RWPE1 (cell line): ENCODE measurements around the gene HSF5.

ENCODE experiments used
- CTCF ChIA-PET: fragments of 350-600 bp; sonication (Branson Sonifier 250); formaldehyde crosslinking; extraction: SDS; loops from one replicate; lab custom pipeline; 2021; lab: Yijun Ruan, JAX
- POLR2A ChIA-PET: fragments of 400-600 bp; formaldehyde crosslinking; extraction: SDS; loops from one replicate; lab custom pipeline; 2020; ENCODE audit warnings: antibody characterized with exemption; ENCODE audit not compliant: low non-redundant PET; lab: Yijun Ruan, JAX
- DNase-seq: peaks from one replicate; pipeline ENCODE4 v3.0.0; 2012; ENCODE audit warnings: low spot score
- H3K27ac ChIP-seq: fragments of 450-650 bp; 2 replicates; pipeline ENCODE4 v1.5.1; 2017
- CTCF ChIP-seq: fragments of 450-650 bp; conservative IDR thresholded peaks from 2 replicates; pipeline ENCODE4 v1.5.1; 2017; ENCODE audit warnings: low read depth, mild to moderate bottlenecking

Gene HSF5

DNA sequence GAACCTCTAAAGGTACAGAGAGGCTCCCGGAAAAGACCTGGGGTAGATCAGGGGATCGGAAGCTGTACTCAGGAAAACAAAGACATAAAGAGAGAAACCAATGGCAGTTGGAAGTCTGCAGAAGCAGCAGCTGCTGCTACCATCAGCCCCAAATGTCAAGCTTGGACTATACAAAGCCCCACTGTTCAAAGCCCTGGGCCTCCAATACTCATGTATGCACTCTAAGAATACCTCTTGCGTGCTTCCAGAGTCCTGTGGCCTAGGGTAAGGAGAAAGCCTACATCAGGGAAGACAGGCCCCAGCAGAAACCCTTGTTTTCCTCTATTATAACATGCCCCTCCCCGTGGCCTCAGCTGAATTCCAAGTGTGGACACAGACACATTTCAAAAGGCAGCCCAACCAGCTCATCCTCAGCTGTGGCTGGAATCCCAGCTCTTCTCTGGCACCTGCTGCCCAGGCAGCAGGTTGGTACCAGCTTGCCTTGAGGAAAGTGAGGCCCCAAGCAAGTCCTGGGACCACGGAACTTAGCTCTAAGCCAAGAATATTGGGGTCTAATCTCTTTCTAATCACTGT, 45.5 kb upstream of the HSF5 start:
- CTCF ChIA-PET = no interaction called here
- no peak for DNase-seq
- no peak for TF ChIP-seq CTCF
- H3K27ac ChIP-seq = no peak overlapping the region
- POLR2A ChIA-PET = no interaction called here

DNA sequence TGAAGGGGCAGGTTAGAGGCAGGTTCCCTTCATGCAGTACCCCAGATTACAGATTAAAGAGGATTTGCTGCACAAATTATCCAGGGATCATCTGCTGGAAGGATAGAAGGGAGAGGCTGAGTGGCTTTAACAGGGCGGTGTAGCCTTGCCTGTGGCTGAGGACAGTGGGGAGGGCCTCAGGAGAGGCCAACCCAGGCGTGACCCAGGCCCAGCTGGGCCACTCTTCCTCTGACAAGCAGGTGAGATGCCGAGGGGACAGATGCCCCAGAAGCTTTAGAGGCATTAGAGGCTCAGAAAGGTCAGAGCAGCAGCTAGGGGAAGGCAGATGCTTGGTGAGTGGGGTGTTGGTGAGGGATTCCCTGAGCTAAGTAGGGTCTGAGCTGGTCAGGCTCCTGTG, 44.3 kb upstream of the HSF5 start:
- CTCF ChIA-PET = interaction anchor here (0.7 kb wide), 1 partner anchor 14 kb away, joined by 3 read pairs; no protein-coding TSS in a partner anchor
- TF ChIP-seq CTCF = no peak
- DNase-seq = no peak
- POLR2A ChIA-PET = no interaction called here
- H3K27ac ChIP-seq = peak overlapping the region; percentile 51; the same call in 1 of the 2 replicates

DNA sequence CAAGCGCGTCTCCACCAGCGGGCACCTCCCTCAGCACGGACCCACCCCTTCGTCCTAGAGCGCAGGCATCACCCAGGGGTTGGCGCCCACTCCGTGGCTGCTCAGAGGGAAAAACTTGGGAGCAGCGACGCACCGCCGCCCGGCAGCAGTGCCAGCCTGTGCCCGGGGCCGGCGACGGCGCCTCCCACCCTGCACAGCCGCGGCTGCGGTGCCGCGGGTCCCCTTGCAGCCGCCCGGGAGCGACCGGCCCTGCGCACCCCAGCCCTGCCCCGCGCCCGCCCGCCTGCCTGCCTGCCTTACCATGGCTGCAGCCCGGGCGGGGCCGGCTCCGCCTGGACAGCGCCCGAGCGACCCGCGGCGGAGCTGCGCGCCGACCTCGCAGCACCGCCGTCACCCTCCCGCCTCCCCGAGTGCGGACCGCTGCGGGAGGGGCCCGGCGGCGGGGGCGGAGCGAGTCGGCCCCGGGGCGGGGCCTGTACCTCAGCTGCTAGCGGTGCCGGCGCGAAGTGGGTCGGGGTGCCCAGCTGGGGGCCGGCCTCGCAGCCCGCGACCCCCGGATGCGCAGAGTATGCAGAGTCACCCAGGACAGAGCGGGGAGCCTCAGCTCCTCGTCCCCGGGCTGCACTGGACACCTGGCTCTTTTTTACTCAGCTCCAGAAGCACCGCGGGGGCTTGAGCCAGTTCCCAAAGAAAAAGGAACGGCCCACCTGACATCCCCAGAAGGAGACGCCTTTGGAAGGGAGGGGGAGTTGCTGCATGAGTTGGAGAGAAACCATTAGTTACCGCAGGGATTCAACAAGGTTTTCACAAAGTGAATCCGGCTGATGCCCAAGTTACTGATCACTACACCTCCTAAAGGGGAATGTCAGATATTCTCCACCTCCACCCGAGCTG, 43.7 kb upstream of the HSF5 start:
- no peak for TF ChIP-seq CTCF
- H3K27ac ChIP-seq = peak overlapping the region; percentile 51
- DNase-seq = peak; percentile 62
- CTCF ChIA-PET = interaction anchor here (0.6 to 0.7 kb wide), 2 partner anchors 13 to 78 kb away, joined by 3 to 4 read pairs; no protein-coding TSS in a partner anchor
- POLR2A ChIA-PET = no interaction called here

DNA sequence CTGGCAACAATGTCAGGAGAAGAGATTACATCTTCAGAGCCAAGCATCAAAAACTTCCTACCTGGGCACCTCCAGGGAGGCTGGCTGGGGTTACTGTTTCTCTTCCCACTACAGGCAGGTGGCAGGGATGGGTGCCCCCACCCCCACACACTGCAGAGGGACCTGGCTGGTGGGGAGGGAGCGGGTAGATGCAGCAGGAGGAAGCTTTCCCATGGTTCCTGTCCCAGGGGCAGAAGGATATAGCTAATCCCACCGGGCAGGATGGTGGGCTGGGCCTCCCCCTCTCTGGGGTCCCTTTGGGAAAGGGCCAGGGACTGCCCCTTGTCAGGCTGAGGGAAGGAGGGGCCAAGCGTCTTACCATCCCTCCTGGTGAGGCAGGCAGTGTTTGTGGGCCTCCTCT, 42.9 kb upstream of the HSF5 start:
- CTCF ChIA-PET = no interaction called here
- peak overlapping the region; percentile 51 for H3K27ac ChIP-seq
- no peak for TF ChIP-seq CTCF
- no peak for DNase-seq
- POLR2A ChIA-PET = no interaction called here

DNA sequence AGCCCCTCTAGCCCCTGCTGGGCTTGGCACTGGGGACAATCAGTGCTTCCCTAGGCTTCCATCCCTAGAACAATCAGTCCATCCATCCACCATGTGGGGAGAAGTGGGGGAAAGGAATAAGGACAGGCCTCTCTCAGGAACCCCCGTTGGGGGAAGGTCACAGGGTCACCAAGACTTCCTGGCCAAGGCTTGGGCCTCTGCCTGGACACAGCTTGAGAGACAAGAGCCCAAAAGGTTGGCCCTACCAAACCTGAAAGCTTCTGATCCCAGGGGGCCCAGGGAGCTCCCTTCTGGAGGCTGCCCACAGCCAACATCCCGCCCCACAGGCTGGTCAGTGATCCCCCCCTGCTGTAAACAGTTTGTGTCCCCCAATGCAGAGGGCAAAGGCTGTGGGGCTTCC, 42.4 kb upstream of the HSF5 start:
- ChIA-PET CTCF (no interaction called here), POLR2A (no interaction called here)
- DNase-seq = no peak
- no peak for TF ChIP-seq CTCF
- peak overlapping the region; percentile 51 for H3K27ac ChIP-seq

DNA sequence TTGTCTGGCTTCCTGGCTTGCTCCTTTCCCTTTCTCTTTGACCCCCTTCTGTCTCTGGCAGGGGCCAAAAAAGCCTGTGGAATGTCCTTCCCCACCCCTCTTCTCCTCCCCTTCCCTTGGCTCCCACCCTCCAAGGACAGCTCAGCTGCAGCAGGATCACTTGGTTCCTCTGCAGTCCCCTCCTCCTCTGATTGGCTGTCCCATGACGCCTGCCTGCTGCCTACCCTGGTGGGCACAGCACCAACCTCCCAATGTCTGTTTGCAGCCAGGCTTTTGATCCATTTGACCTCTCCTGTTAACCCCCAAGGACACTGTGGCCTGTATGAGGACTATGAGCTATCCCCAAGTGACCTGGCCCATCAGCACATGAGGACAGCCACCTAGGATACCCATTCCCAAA, 41.1 kb upstream of the HSF5 start:
- no peak for DNase-seq
- TF ChIP-seq CTCF = no peak
- POLR2A ChIA-PET = no interaction called here
- peak overlapping the region; percentile 97 for H3K27ac ChIP-seq
- CTCF ChIA-PET = interaction anchor here (0.8 kb wide), 1 partner anchor 769 kb away, joined by 8 read pairs; no protein-coding TSS in a partner anchor
